Measurements from ENCODE around the gene GALP. TPM values are rescaled to one million over a fixed set of nuclear protein-coding genes. Genes with fewer than 3 reads are reported as not detected.
"Not testable (repeated sequence)": the region's sequence is repeated elsewhere in the genome, so short reads cannot be mapped to it uniquely, and the experiment has no call there.

GALP gene
- total RNA-seq, result not detected

- H3K4me3 Mint-ChIP-seq; H3K27ac Mint-ChIP-seq; H3K36me3 Mint-ChIP-seq; DNase-seq; H3K27me3 Mint-ChIP-seq; POLR2A ChIA-PET; ATAC-seq (ENCODE audit: low read depth); H3K9me3 Mint-ChIP-seq; H3K4me1 Mint-ChIP-seq: not testable (repeated sequence)
Observed at GRCh38 chr19:56175861-56176307, at the start of gene GALP. TSS of gene GALP (plus strand) at chr19:56176008. CDS start at chr19:56177109, 1,101 bp downstream.

GRCh38 chr19:56126983-56127780, 48.6 kb upstream of the GALP start:
- POLR2A ChIA-PET, result no interaction called here
- no peak for DNase-seq

GRCh38 chr19:56130006-56130405, 45.8 kb upstream of the GALP start:
- no peak for ATAC-seq (ENCODE audit: low read depth)
- POLR2A ChIA-PET, result no interaction called here
- H3K27me3 Mint-ChIP-seq, result no peaks in the 10 kb centered on the region
- no peak overlapping the region for H3K4me3 Mint-ChIP-seq
- no peaks in the 10 kb centered on the region for H3K4me1 Mint-ChIP-seq
- H3K9me3 Mint-ChIP-seq, result no peaks in the 10 kb centered on the region
- no peak overlapping the region for H3K27ac Mint-ChIP-seq
- no peaks in the 10 kb centered on the region for H3K36me3 Mint-ChIP-seq
- DNase-seq, result no peak

More at GRCh38 chr19:56126983-56127780, 48.6 kb upstream of the GALP start:
- Mint-ChIP-seq H3K27me3 (no peaks in the 10 kb centered on the region), H3K9me3 (peaks cover 1% of the 10 kb centered on the region), H3K27ac (no peak overlapping the region), H3K4me1 (peaks cover 5% of the 10 kb centered on the region), H3K36me3 (no peaks in the 10 kb centered on the region), H3K4me3 (no peak overlapping the region)
- ATAC-seq (ENCODE audit: low read depth), result no peak

GRCh38 chr19:56131651-56132050, 44.2 kb upstream of the GALP start:
- POLR2A ChIA-PET, result no interaction called here
- H3K27ac Mint-ChIP-seq, result no peak overlapping the region

GRCh38 chr19:56132316-56132822, 43.4 kb upstream of the GALP start:
- no peaks in the 10 kb centered on the region for H3K36me3 Mint-ChIP-seq
- H3K4me3 Mint-ChIP-seq, result no peak overlapping the region
- no peaks in the 10 kb centered on the region for H3K27me3 Mint-ChIP-seq
- H3K4me1 Mint-ChIP-seq, result no peaks in the 10 kb centered on the region
- POLR2A ChIA-PET, result no interaction called here
- DNase-seq (no peak), ATAC-seq (ENCODE audit: low read depth) (no peak)
- no peaks in the 10 kb centered on the region for H3K9me3 Mint-ChIP-seq
- H3K27ac Mint-ChIP-seq, result no peak overlapping the region

More at GRCh38 chr19:56131651-56132050, 44.2 kb upstream of the GALP start:
- DNase-seq (no peak), ATAC-seq (ENCODE audit: low read depth) (no peak)
- Mint-ChIP-seq H3K36me3 (no peaks in the 10 kb centered on the region), H3K4me1 (no peaks in the 10 kb centered on the region), H3K9me3 (no peaks in the 10 kb centered on the region), H3K4me3 (no peak overlapping the region), H3K27me3 (no peaks in the 10 kb centered on the region)

- H3K36me3 Mint-ChIP-seq, result no peaks in the 10 kb centered on the region
- POLR2A ChIA-PET, result no interaction called here
- ATAC-seq (ENCODE audit: low read depth) (no peak), DNase-seq (no peak)
- H3K27me3 Mint-ChIP-seq, result no peaks in the 10 kb centered on the region
- no peaks in the 10 kb centered on the region for H3K4me1 Mint-ChIP-seq
- H3K9me3 Mint-ChIP-seq, result no peaks in the 10 kb centered on the region
- H3K4me3 Mint-ChIP-seq, result no peak overlapping the region
- no peak overlapping the region for H3K27ac Mint-ChIP-seq
Observed at GRCh38 chr19:56133858-56134653, 41.8 kb upstream of the GALP start.

GRCh38 chr19:56134654-56134921, 41.2 kb upstream of the GALP start:
- H3K36me3 Mint-ChIP-seq, result no peaks in the 10 kb centered on the region
- no peak overlapping the region for H3K27ac Mint-ChIP-seq
- POLR2A ChIA-PET, result no interaction called here
- H3K4me1 Mint-ChIP-seq, result peaks cover under 1% of the 10 kb centered on the region
- ATAC-seq (ENCODE audit: low read depth) (no peak), DNase-seq (no peak)
- no peak overlapping the region for H3K4me3 Mint-ChIP-seq
- H3K27me3 Mint-ChIP-seq, result no peaks in the 10 kb centered on the region
- H3K9me3 Mint-ChIP-seq, result no peaks in the 10 kb centered on the region

- DNase-seq (no peak), ATAC-seq (ENCODE audit: low read depth) (no peak)
- H3K27ac Mint-ChIP-seq, result no peak overlapping the region
- H3K4me3 Mint-ChIP-seq, result no peak overlapping the region
- no peaks in the 10 kb centered on the region for H3K9me3 Mint-ChIP-seq
- POLR2A ChIA-PET, result no interaction called here
- no peaks in the 10 kb centered on the region for H3K27me3 Mint-ChIP-seq
- H3K36me3 Mint-ChIP-seq, result no peaks in the 10 kb centered on the region
- H3K4me1 Mint-ChIP-seq, result peaks cover 8% of the 10 kb centered on the region
Observed at GRCh38 chr19:56136362-56136761, 39.4 kb upstream of the GALP start.

GRCh38 chr19:56137405-56137804, 38.4 kb upstream of the GALP start:
- H3K9me3 Mint-ChIP-seq, result no peaks in the 10 kb centered on the region
- no peaks in the 10 kb centered on the region for H3K36me3 Mint-ChIP-seq
- DNase-seq, result no peak
- peaks cover 13% of the 10 kb centered on the region for H3K4me1 Mint-ChIP-seq
- ATAC-seq (ENCODE audit: low read depth), result no peak
- H3K27ac Mint-ChIP-seq, result no peak overlapping the region
- POLR2A ChIA-PET, result no interaction called here
- no peak overlapping the region for H3K4me3 Mint-ChIP-seq
- no peaks in the 10 kb centered on the region for H3K27me3 Mint-ChIP-seq

GRCh38 chr19:56138069-56138468, 37.7 kb upstream of the GALP start:
- POLR2A ChIA-PET, result interaction anchor here (1.8 kb wide), 1 partner anchor 17 kb away, joined by 11 read pairs; the partner anchor contains the start of gene ZNF787
- peaks cover 18% of the 10 kb centered on the region for H3K4me1 Mint-ChIP-seq
- H3K27me3 Mint-ChIP-seq, result no peaks in the 10 kb centered on the region
- no peaks in the 10 kb centered on the region for H3K36me3 Mint-ChIP-seq
- no peak overlapping the region for H3K27ac Mint-ChIP-seq
- no peak overlapping the region for H3K4me3 Mint-ChIP-seq
- ATAC-seq (ENCODE audit: low read depth) (no peak), DNase-seq (no peak)
- H3K9me3 Mint-ChIP-seq, result no peaks in the 10 kb centered on the region

GRCh38 chr19:56139847-56140582, 35.8 kb upstream of the GALP start:
- Mint-ChIP-seq H3K36me3 (peaks cover 1% of the 10 kb centered on the region), H3K27me3 (no peaks in the 10 kb centered on the region), H3K4me1 (peaks cover 29% of the 10 kb centered on the region), H3K4me3 (peak overlapping the region; percentile 88), H3K9me3 (no peaks in the 10 kb centered on the region), H3K27ac (peak overlapping the region; percentile 88)
- POLR2A ChIA-PET, result interaction anchor here (1.5 to 4.2 kb wide), 3 partner anchors 18 to 21 kb away, joined by 3 to 35 read pairs (median 4); partner anchors contain the start of gene ZNF787
- ATAC-seq (ENCODE audit: low read depth) (no peak), DNase-seq (no peak)

- Mint-ChIP-seq H3K4me1 (peaks cover 29% of the 10 kb centered on the region), H3K9me3 (no peaks in the 10 kb centered on the region), H3K36me3 (peaks cover 1% of the 10 kb centered on the region)
Observed at GRCh38 chr19:56140583-56141416, 35.0 kb upstream of the GALP start, which contains the start of gene ZNF444. TSS of gene ZNF444 (plus strand) at chr19:56141287. CDS start at chr19:56146912, 5,625 bp downstream.

More at GRCh38 chr19:56140583-56141416, 35.0 kb upstream of the GALP start, which contains the start of gene ZNF444:
- ATAC-seq (ENCODE audit: low read depth) (peak; percentile 88), DNase-seq (peak; percentile 95)
- Mint-ChIP-seq H3K4me3 (peak within 1 kb of the TSS; percentile 88), H3K27ac (peak within 1 kb of the TSS; percentile 88), H3K27me3 (no peaks in the 10 kb centered on the region)
- POLR2A ChIA-PET, result interaction anchor here (1.3 to 4.2 kb wide), 4 partner anchors 19 to 60 kb away, joined by 3 to 35 read pairs (median 4); partner anchors contain the start of gene ZNF787
